Left lobe of liver (tissue), 2 donors: ENCODE results near the gene NEDD4L. TPM values are rescaled to one million over a fixed set of nuclear protein-coding genes. Genes with fewer than 3 reads are reported as not detected.

ENCODE experiments used
- ATAC-seq: fragments of 200-7000 bp; cut with Tn5 transposase; one replicate; pipeline ENCODE4 v1.9.1; 2020; ENCODE audit warnings: mild to moderate bottlenecking, moderate library complexity
- DNase-seq: peaks from one replicate; pipeline ENCODE4 v3.0.0-alpha.2; 2020; ENCODE audit warnings: low spot score
- total RNA-seq: library from RNA; stranded (reverse); gene quantifications from one replicate; pipeline ENCODE4 v1.2.1, GENCODE V29; 2021
- donor health status: DM: no; HTN: no; CAD: no; lungs with moderate emphysema.
- donor health status: DM: no; HTN: yes; CAD: no.

The NEDD4L gene
- total RNA-seq, 1 donor from 2014 or later, result 22.3 TPM

- ATAC-seq, result no peak
- no peak for DNase-seq
These were observed 361.3 kb downstream of the NEDD4L start for GRCh38 chr18:58405107-58405898.

- DNase-seq, result peak; percentile 71
- ATAC-seq, result peak; percentile 43
These were observed 363.2 kb downstream of the NEDD4L start for GRCh38 chr18:58407263-58407648.

GRCh38 chr18:58407649-58408407, 363.8 kb downstream of the NEDD4L start:
- ATAC-seq (peak; percentile 56), DNase-seq (peak; percentile 93)

DNA sequence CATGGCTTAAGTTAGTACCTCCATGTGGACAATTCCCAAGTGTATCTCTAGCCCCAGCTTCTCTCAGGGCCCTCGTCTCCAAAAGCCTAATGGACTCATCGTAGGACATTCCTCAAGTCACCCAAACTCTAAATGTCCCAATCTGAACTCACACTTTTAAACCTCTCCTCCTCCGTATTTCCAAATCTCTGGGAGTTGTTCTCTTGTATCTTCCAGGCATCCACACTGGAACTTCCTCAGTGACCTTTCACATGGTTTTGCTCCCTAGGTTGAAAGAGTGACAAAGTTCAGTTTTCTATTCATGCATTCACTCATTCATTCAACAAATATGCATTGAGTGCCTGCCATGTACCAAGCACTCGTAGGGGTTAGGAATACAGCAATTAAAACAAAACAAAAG, 364.6 kb downstream of the NEDD4L start:
- ATAC-seq (peak; percentile 34), DNase-seq (peak; percentile 50)

- ATAC-seq (no peak), DNase-seq (no peak)
These were observed 365.9 kb downstream of the NEDD4L start for GRCh38 chr18:58409802-58410445.

DNA sequence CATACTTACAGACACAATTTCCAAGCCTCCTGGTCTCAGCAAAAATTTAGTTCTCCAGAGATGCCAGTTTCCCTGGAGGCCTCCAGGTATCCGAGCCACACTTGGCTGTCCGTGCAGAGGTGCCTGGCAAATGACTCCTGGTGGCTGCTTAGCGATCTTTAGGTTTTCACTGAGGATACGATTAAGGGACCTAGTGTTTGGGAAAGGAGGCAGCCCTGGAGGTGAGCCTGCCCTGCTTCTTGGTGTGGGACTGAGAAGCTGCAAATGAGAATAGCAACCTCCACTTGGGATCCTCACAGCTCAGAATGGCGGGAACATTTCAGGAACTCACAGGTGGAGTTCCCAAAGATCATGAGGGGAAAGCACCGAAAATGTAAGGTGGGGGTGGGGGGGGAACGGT, 367.3 kb downstream of the NEDD4L start:
- no peak for DNase-seq
- no peak for ATAC-seq

DNA sequence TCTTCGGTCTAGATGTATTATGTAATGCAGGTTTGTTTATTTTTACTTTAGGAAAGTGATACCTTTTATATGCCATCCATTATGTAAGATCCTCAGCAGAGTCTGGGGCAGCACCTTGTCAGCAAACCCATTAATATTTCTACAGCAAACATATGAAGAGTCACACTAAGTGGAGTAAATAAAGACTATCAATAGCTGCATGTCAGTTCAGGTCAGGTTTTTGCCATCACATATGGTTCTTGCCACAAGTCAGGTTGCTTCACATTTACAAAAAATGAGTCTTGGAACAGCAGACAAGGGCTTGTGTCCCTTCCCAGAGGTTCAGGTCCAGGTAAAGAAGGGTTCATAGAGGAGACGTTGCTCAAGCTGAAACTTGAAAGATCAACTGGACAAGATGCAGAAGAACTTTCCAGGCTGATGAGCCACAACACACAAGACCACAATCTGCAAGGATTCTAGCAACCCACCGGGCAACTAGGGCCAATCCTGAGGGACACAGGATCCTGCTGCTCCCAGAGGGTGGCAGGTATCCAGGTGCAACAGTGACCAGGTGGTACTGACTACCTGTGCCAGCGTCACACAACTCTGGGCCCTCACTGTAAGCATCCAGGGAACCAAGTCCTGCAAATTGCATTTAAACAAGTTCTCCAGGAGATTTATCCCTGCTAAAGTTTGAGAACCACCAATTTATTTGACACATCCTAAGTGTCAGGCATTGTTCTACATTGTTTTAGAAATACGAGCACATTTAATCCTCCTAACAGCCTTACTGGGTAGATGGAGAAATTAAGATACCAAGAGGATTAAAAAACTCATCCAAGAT, 369.0 kb downstream of the NEDD4L start:
- DNase-seq (peak; percentile 72), ATAC-seq (peak; percentile 10)

GRCh38 chr18:58413667-58414628, 369.9 kb downstream of the NEDD4L start:
- DNase-seq, result peak; percentile 93

DNA sequence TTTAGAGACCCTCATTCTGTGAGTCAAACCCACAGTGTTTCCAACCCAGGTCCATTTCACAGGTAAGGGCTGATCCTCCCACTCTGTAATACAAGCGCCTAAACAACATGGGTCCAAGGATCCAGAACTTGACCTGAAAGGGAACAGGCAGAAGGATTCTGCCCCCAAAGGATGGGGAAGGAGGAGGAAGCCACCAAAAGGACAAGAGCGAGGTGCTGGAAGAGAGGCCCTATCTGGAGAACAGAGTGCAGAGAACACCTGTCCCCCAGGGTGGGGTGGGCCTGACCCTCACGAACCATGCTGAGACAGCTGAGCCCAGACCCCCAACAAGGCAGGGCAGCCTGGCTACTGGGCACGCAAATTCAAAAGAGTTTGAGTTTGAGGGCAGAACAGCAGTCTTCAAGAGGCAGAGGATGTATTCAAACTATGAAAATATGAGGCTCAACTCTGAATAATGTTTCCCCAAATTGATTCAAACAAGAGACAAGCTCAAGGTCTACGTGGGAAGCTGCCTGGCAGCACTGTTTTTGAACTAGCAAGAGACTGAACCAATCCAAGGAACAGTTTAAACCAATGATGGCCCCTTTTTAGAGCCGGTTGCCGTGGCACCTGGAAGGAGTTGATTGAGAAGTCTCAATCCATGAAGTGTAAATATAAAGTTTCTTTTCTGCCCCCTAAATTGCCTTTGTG, 372.1 kb downstream of the NEDD4L start:
- DNase-seq, result no peak
- no peak for ATAC-seq

More at GRCh38 chr18:58413667-58414628, 369.9 kb downstream of the NEDD4L start:
- ATAC-seq, result peak; percentile 51

- DNase-seq, result peak; percentile 76
These were observed 373.0 kb downstream of the NEDD4L start for GRCh38 chr18:58416704-58417683.

GRCh38 chr18:58417752-58418151, 373.7 kb downstream of the NEDD4L start:
- DNase-seq (peak; percentile 83), ATAC-seq (peak; percentile 40)

More at GRCh38 chr18:58416704-58417683, 373.0 kb downstream of the NEDD4L start:
- ATAC-seq, result peak; percentile 41

GRCh38 chr18:58418361-58418760, 374.3 kb downstream of the NEDD4L start:
- no peak for ATAC-seq
- no peak for DNase-seq

DNA sequence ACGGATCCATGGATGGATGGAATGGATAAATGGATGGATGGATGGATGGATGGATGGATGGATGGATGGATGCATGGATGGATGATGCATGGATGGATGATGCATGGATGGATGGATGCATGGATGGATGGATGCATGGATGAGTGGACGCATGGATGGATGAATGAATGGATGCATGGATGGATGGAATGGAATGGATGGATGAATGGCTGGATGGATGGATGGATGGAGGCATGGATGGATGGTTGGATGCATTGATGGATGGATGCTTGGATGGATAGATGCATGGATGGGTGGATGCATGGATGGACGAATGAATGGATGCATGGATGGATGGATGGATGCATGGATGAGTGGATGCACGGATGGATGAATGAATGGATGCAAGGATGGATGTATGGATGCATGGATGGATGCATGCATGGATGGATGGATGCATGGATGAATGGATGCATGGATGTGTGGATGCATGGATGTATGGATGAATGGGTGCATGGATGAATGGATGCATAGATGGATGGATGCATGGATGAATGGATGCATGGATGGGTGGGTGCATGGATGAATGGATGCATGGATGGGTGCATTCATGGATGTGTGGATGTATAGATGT, 375.7 kb downstream of the NEDD4L start:
- DNase-seq, result no peak

GRCh38 chr18:58426611-58427010, 382.6 kb downstream of the NEDD4L start:
- no peak for ATAC-seq
- DNase-seq, result no peak

More for the DNA sequence above, 375.7 kb downstream of the NEDD4L start:
- ATAC-seq, result no peak

DNA sequence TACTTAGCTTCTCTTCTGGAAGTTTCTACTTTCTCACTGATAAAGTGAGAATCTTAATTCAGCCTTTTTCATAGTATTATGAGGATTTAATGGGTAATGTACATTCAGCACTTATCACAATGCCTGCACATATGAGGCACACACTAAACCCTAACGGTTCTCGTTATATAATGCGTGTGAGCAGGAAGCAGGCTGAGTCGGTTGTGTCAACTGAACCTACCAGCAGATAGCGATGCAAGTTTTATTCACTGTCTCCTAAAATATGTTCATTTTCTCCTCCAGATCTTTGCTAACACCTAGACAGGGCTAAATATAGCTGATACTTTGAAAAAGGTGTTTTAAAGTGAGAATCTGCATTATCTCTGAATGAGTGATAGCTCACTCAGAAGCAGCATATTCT, 383.3 kb downstream of the NEDD4L start:
- DNase-seq, result no peak
- ATAC-seq, result no peak

DNA sequence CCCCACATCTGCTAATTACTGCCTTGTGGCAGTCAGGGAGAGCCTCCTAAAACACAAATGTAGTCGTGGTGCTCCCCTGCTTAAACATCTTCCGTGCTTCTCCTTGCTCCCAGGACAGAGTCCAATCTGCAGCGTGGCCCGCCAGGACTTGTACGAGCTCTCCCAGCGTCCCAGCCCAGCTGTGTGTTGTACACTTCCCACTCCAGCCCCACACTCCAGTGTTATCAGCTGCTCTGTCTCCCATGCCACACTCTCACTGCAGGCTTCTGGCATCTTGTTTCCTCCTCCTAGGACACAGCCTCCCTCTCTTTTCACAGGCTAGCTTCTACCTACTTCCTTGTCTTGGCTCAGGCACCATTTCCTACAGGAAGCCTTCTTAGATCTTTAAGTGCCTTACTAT, 385.4 kb downstream of the NEDD4L start:
- ATAC-seq, result peak; percentile 73
- DNase-seq, result no peak

DNA sequence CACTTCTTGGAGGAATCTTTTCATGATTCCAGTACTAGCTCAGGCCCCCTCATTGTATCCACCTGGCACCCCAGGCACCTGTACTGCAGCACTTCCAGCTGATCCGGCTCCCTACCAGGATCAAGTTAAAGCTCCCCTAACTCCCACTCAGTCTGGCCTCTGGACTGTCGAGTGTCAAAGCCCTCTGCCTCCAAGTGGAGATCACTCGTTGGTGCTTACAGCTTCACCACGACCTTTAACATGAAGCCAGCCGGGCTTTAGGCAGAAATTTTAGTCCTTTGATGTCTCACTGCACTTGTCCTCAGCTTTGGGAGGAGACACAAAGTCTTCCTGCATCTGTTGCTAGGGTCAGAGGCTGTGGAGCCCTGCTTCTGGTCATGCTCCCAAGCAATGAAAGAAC, 387.2 kb downstream of the NEDD4L start:
- DNase-seq (no peak), ATAC-seq (peak; percentile 54)
